Activated T-cell treated with anti-CD3 and anti-CD28 coated beads, Interleukin-2, amount 50 U/mL, for 72 hours (primary cell): ENCODE results near the gene MORC1. TPM values are rescaled to one million over a fixed set of nuclear protein-coding genes. Genes with fewer than 3 reads are reported as not detected.
"Not testable (repeated sequence)": the region's sequence is repeated elsewhere in the genome, so short reads cannot be mapped to it uniquely, and the experiment has no call there.

ENCODE experiments used
- ATAC-seq, 2 donors: fragments of 150-1000 bp; cut with Tn5 transposase; replicated peaks in 1 of 2; 2 replicates each; pipeline ENCODE4 v1.10.0; 2021; ENCODE audit warnings: moderate library complexity in 2 of 2, mild to moderate bottlenecking in 1 of 2
- DNase-seq, 2 donors: peaks; one replicate each; pipeline ENCODE4 v3.0.0; 2021 to 2022; ENCODE audit warnings: mixed read lengths in 1 of 2
- H3K27ac Mint-ChIP-seq: one replicate; pipeline ENCODE4 v1.8.0; 2022; ENCODE audit warnings: mild to moderate bottlenecking, moderate library complexity, mixed read lengths
- H3K27me3 Mint-ChIP-seq: one replicate; pipeline ENCODE4 v1.8.0; 2022; ENCODE audit warnings: low read depth, mixed read lengths
- H3K36me3 Mint-ChIP-seq, 2 donors: one replicate each; pipeline ENCODE4 v1.8.0; 2022; ENCODE audit warnings: mixed read lengths in 2 of 2, mild to moderate bottlenecking in 1 of 2; ENCODE audit not compliant: insufficient read depth in 2 of 2
- H3K4me1 Mint-ChIP-seq: one replicate; pipeline ENCODE4 v1.8.0; 2022; ENCODE audit warnings: low read depth, mixed read lengths
- H3K4me3 Mint-ChIP-seq, 2 donors: one replicate each; pipeline ENCODE4 v1.8.0; 2022; ENCODE audit warnings: mild to moderate bottlenecking in 2 of 2, mixed read lengths in 2 of 2, moderate library complexity in 2 of 2
- H3K9me3 Mint-ChIP-seq, 2 donors: one replicate each; pipeline ENCODE4 v1.8.0; 2022; ENCODE audit warnings: mixed read lengths in 2 of 2
- total RNA-seq, 2 donors: library from RNA; stranded (reverse); gene quantifications; one replicate each; pipeline ENCODE4 v1.2.3, GENCODE V29; 2022

The MORC1 gene
- total RNA-seq: not detected

GRCh38 chr3:109117939-109118338, at the start of gene MORC1:
MORC1 (minus strand) TSS chr3:109118134; CDS start chr3:109118059, 75 bp downstream.
- Mint-ChIP-seq H3K4me3 (no peak within 1 kb of the TSS), H3K9me3 (no peaks in the 10 kb centered on the region), H3K27ac (no peak within 1 kb of the TSS), H3K36me3 (peaks cover 0 to 2% of the 10 kb centered on the region in 2 donors), H3K4me1 (no peaks in the 10 kb centered on the region), H3K27me3 (no peaks in the 10 kb centered on the region)
- DNase-seq: no peak
- no peak for ATAC-seq

GRCh38 chr3:109165905-109166304, 48.0 kb upstream of the MORC1 start:
- ATAC-seq: no peak

GRCh38 chr3:109161487-109162123, 43.7 kb upstream of the MORC1 start:
- no peak overlapping the region for H3K4me3 Mint-ChIP-seq
- H3K4me1 Mint-ChIP-seq: no peaks in the 10 kb centered on the region
- DNase-seq: no peak
- no peaks in the 10 kb centered on the region for H3K27me3 Mint-ChIP-seq
- ATAC-seq: no peak
- H3K9me3 Mint-ChIP-seq: peaks cover 0 to 1% of the 10 kb centered on the region in 2 donors
- no peak overlapping the region for H3K27ac Mint-ChIP-seq
- no peaks in the 10 kb centered on the region for H3K36me3 Mint-ChIP-seq

More at GRCh38 chr3:109165905-109166304, 48.0 kb upstream of the MORC1 start:
- H3K4me1 Mint-ChIP-seq: no peaks in the 10 kb centered on the region
- H3K27ac Mint-ChIP-seq: no peak overlapping the region
- H3K9me3 Mint-ChIP-seq: no peaks in the 10 kb centered on the region
- no peaks in the 10 kb centered on the region for H3K27me3 Mint-ChIP-seq
- H3K4me3 Mint-ChIP-seq: no peak overlapping the region
- no peak for DNase-seq
- H3K36me3 Mint-ChIP-seq: no peaks in the 10 kb centered on the region

GRCh38 chr3:109155828-109156227, 37.9 kb upstream of the MORC1 start:
- no peak for DNase-seq
- no peak overlapping the region for H3K27ac Mint-ChIP-seq

GRCh38 chr3:109154979-109155378, 37.0 kb upstream of the MORC1 start:
- H3K9me3 Mint-ChIP-seq: peaks cover 0 to 1% of the 10 kb centered on the region in 2 donors
- H3K4me3 Mint-ChIP-seq: no peak overlapping the region
- no peak for DNase-seq
- ATAC-seq: no peak
- H3K27ac Mint-ChIP-seq: no peak overlapping the region
- no peaks in the 10 kb centered on the region for H3K27me3 Mint-ChIP-seq
- H3K36me3 Mint-ChIP-seq: no peaks in the 10 kb centered on the region
- H3K4me1 Mint-ChIP-seq: no peaks in the 10 kb centered on the region

More at GRCh38 chr3:109155828-109156227, 37.9 kb upstream of the MORC1 start:
- H3K36me3 Mint-ChIP-seq: no peaks in the 10 kb centered on the region
- no peaks in the 10 kb centered on the region for H3K27me3 Mint-ChIP-seq
- H3K4me1 Mint-ChIP-seq: no peaks in the 10 kb centered on the region
- ATAC-seq: no peak
- peaks cover 0 to 1% of the 10 kb centered on the region in 2 donors for H3K9me3 Mint-ChIP-seq
- no peak overlapping the region for H3K4me3 Mint-ChIP-seq

GRCh38 chr3:109152320-109152719, 34.4 kb upstream of the MORC1 start:
- Mint-ChIP-seq H3K36me3 (no peaks in the 10 kb centered on the region), H3K9me3 (peaks cover 0 to 2% of the 10 kb centered on the region in 2 donors)
- ATAC-seq: no peak

GRCh38 chr3:109149078-109149477, 31.1 kb upstream of the MORC1 start:
- H3K4me1 Mint-ChIP-seq: no peaks in the 10 kb centered on the region
- H3K27ac Mint-ChIP-seq: no peak overlapping the region
- H3K36me3 Mint-ChIP-seq: no peaks in the 10 kb centered on the region
- no peak for DNase-seq
- H3K27me3 Mint-ChIP-seq: peaks cover 6% of the 10 kb centered on the region
- ATAC-seq: no peak
- H3K9me3 Mint-ChIP-seq: peaks cover 0 to 2% of the 10 kb centered on the region in 2 donors
- no peak overlapping the region for H3K4me3 Mint-ChIP-seq

More at GRCh38 chr3:109152320-109152719, 34.4 kb upstream of the MORC1 start:
- H3K4me3 Mint-ChIP-seq: no peak overlapping the region
- DNase-seq: no peak
- no peaks in the 10 kb centered on the region for H3K4me1 Mint-ChIP-seq
- no peak overlapping the region for H3K27ac Mint-ChIP-seq
- no peaks in the 10 kb centered on the region for H3K27me3 Mint-ChIP-seq

GRCh38 chr3:109143646-109144045, 25.7 kb upstream of the MORC1 start:
- Mint-ChIP-seq H3K36me3 (no peaks in the 10 kb centered on the region), H3K4me3 (no peak overlapping the region), H3K4me1 (no peaks in the 10 kb centered on the region), H3K27ac (no peak overlapping the region), H3K27me3 (peaks cover 12% of the 10 kb centered on the region), H3K9me3 (peaks cover 0 to 2% of the 10 kb centered on the region in 2 donors)
- DNase-seq (no peak), ATAC-seq (no peak)

- no peak for DNase-seq
- Mint-ChIP-seq H3K27ac (no peak overlapping the region), H3K4me1 (no peaks in the 10 kb centered on the region), H3K36me3 (no peaks in the 10 kb centered on the region), H3K27me3 (peaks cover 6% of the 10 kb centered on the region), H3K4me3 (no peak overlapping the region), H3K9me3 (no peaks in the 10 kb centered on the region)
- no peak for ATAC-seq
Observed at GRCh38 chr3:109140318-109140717, 22.4 kb upstream of the MORC1 start.

GRCh38 chr3:109137761-109138160, 19.8 kb upstream of the MORC1 start:
- Mint-ChIP-seq H3K36me3 (no peaks in the 10 kb centered on the region), H3K4me1 (no peaks in the 10 kb centered on the region), H3K9me3 (no peaks in the 10 kb centered on the region), H3K27me3 (peaks cover 6% of the 10 kb centered on the region), H3K27ac (no peak overlapping the region), H3K4me3 (no peak overlapping the region)
- ATAC-seq (no peak), DNase-seq (no peak)

- H3K27me3 Mint-ChIP-seq: peaks cover 10% of the 10 kb centered on the region
- H3K27ac Mint-ChIP-seq: no peak within 1 kb of the TSS
- ATAC-seq: no peak
- no peaks in the 10 kb centered on the region for H3K9me3 Mint-ChIP-seq
- no peak for DNase-seq
- H3K4me1 Mint-ChIP-seq: no peaks in the 10 kb centered on the region
- H3K4me3 Mint-ChIP-seq: no peak within 1 kb of the TSS
- no peaks in the 10 kb centered on the region for H3K36me3 Mint-ChIP-seq
Observed at GRCh38 chr3:109136523-109136922, 18.6 kb upstream of the MORC1 start, which contains the start of gene C3orf85. C3orf85 (plus strand) TSS chr3:109136719; CDS start chr3:109136848, 129 bp downstream.

GRCh38 chr3:109133474-109133816, 15.5 kb upstream of the MORC1 start:
- H3K36me3 Mint-ChIP-seq, ATAC-seq, H3K4me1 Mint-ChIP-seq, H3K9me3 Mint-ChIP-seq, H3K27me3 Mint-ChIP-seq, H3K27ac Mint-ChIP-seq, H3K4me3 Mint-ChIP-seq, DNase-seq: not testable (repeated sequence)

- Mint-ChIP-seq H3K27ac (no peak overlapping the region), H3K4me3 (no peak overlapping the region), H3K36me3 (no peaks in the 10 kb centered on the region), H3K9me3 (peaks cover 0 to 2% of the 10 kb centered on the region in 2 donors), H3K27me3 (peaks cover 6% of the 10 kb centered on the region), H3K4me1 (no peaks in the 10 kb centered on the region)
- ATAC-seq (no peak), DNase-seq (no peak)
Observed at GRCh38 chr3:109132801-109133473, 15.0 kb upstream of the MORC1 start.
